ENCODE measurements around the gene ZC3H7B.

Gene ZC3H7B

DNA sequence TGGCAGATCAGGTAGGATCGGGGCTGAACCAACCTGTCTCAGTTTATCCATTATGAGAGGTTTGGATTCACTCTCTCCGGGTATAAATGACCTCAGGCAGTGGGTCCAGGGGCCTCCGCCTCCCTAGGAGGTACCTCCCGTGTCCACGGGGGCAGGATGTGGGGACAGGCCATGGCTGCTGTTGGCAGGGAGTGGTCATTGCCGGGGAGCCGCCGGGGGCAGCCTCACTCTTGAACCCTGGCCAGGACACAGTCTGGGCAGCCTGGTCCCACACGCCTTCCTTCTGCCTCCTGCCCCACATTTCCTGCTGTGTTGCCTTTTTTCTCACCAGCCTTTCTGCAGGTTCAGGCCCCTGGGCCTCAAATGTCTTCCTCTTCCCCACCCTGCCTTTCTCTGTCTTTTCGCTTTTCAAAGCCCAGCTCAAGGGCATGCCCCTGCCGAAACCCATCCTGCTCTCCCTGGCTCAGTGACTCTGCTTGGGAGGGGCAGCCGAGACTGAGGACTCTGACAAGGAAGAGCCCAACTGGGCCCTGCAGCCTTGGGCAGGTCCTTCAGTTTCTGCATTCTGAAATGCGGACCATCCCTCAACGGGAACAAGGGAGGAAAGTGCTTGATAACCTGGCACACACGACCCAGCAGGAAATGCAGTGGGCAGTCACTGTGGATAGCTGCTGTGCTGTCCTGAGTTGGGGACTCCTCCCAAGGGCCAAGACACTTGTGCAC lies 31.1 kb downstream of the ZC3H7B start:
- no peak for DNase-seq (ENCODE audit: low spot score)

DNA sequence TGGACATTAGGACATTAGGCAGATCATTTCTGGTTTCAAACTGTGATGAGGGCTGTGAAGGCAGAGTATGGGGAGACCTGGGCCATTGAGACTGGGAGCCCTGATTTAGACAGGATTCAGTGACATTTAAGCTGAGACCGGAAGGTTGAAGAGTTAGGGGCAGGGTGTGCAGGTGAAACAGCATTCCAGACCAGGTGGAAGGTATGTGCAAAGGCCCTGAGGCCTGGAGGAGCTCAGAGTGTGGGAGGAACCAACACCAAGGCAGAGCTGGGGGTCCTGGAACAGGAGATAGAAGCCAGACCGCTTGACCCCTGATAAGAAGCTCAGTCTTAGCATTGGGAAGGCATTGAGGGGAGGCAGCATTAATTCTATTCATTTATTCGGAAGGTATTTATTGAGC lies 32.5 kb downstream of the ZC3H7B start:
- no peak for DNase-seq (ENCODE audit: low spot score)

DNA sequence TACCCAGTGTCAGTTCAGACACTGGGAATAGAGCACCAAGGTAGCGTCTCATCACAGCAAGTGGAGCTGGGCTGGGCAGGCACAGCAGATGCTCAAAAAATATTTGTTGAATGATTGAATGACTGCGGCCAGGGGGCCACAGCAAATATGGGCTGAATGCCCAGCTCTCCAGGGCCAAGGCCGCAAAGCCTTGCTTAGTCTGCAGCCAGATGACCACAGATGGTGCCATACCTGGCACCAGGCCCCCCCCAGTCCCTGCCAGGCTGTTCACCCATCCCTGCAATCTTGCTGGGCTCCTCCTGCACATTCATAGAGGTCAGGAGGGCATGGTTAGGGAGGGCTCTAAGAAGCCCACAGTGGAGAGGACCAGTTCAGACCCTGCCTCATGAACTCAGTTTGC lies 32.9 kb downstream of the ZC3H7B start:
- no peak for DNase-seq (ENCODE audit: low spot score)

DNA sequence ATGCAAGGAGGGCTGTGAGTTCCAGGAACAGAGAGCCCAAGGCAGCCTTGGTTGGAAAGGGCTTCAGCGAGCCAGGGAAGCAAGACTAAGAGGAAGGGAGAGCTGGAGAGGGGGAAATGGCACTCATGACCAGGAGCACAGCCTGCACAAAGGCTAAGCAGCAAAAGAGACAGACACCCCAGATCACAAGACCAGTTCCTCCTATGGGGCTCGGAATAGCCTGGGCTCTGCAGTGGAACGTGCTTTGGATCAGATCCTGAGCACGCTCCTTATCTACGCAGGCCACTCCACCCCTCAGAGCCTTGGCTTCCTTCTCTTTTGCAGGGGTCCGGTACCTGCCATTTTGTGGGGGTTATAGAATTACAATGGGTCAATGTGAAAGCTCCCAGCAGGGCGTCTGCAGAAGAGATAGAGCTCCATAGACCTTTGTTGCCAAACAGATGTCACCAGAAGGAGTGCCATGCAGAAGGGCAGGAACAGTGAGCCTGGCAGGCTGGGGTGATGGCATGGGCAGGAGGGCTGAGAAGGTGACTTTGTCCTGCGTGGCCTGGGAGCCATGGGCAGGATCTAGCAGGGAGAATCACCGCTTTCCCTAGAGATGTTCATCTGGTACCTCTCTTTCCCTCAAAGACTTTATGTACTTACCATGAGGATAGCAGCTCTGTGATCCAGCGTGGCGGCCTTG lies 33.8 kb downstream of the ZC3H7B start:
- no peak for DNase-seq (ENCODE audit: low spot score)

DNA sequence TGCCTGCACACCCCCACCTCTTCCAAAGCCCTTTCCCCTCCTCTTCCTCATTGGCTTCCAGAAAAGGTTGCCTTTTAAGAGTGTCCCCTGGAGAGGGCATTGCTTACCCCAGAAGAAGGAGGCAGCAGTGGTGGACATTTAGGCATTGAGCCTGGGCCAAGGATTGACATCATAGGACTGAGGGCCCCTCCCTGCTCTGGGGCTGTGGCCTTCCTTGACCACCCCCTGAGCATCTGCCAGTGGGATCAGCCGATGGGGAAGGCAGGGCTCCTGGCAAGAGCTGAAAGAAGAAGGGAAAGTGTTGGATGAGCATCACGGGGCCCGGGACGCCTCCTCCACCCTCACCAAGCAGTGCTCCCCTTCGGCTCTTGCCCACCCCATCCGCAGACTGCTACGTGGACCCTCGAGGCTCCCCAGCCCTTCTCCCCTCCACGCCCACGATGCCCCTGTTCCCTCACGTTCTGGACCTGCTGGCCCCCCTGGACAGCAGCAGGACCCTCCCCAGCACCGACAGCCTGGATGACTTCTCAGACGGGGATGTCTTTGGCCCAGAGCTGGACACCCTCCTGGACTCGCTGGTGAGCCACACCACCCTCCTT lies 37.4 kb downstream of the ZC3H7B start:
- DNase-seq (ENCODE audit: low spot score) = no peak

DNA sequence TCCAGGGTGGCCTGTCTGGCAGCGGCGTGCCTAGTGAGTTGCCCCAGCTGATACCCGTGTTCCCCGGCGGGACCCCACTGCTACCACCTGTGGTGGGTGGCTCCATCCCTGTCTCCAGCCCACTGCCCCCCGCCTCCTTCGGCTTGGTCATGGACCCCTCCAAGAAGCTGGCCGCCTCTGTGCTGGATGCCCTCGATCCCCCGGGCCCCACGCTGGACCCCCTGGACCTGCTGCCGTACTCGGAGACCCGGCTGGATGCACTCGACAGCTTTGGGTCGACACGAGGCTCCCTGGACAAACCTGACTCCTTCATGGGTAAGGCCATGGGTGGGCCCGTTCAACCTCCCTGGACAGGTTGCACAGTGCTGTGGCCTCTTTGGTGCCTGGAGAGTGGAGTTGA lies 38.5 kb downstream of the ZC3H7B start:
- no peak for DNase-seq (ENCODE audit: low spot score)

DNA sequence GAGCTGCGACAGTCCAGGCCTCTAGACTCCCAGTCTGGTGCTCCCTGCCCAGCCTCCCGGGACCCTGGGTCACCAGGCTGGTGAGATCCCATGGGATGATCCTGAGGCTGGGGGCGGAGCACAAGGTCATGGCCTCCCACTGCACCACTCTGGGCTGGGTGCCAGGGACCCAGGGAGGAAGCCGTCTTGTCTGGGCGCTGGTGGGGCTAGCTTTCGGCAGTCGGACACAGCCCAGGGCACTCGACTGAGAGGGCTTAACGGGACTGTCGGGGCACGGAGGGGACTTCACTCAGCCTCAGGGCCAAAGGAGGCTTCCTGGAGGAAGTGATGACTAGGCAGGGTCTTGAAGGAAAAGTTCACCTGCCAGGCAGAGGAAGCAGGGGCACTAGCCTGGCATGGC lies 39.0 kb downstream of the ZC3H7B start:
- DNase-seq (ENCODE audit: low spot score) = no peak

DNA sequence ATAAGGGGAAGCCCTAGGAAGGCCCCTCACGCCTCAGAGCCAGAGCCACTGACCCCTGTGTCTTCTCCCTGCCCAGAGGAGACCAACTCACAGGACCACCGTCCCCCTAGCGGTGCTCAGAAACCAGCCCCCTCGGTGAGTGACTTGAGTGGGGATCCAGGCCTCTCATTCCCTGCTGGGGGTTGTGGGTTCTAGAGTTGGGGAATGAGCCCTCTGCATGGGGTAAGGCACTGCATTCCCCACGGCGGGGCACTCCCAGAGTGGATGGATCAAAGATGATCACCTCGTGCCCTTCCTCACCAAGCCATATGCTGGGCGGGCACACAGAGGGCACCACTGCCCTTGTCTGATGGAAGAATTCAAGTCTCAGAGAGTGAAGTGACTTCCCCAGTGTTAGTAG lies 39.7 kb downstream of the ZC3H7B start:
- no peak for DNase-seq (ENCODE audit: low spot score)

DNA sequence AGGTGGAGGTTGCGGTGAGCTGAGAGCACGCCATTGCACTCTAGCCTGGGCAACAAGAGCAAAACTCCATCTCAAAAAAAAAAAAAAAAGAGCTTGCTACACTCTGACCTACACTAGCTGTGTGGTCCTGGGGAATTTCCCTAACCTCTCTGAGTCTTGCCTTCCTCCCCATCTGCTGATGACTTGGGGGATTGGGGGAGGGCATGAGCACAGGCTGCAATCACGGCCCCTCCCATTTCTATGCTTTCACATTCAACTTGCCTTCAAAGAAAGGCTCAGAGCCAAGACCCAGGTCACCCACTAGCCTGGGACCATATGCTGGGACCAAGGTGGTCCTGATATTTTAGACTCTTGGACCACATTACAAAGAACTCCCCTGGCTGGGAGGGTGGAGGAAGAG lies 40.7 kb downstream of the ZC3H7B start:
- DNase-seq (ENCODE audit: low spot score) = no peak

DNA sequence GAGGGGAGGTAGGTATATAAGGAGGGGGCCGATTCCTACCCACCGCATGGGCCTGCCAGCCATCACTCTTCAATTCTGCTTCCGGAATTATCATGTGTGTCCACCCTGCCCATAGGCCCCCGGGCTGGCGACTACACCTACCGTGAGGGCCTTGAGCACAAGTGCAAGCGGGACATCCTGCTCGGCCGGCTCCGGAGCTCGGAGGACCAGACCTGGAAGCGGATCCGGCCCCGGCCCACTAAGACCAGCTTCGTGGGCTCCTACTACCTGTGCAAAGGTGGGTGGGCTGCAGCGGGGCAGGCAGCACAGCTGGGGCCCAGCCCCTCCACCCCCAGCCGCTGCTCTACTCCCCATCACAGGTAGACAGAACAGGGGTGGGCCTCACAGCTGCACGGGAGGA lies 42.0 kb downstream of the ZC3H7B start:
- DNase-seq (ENCODE audit: low spot score) = no peak

DNA sequence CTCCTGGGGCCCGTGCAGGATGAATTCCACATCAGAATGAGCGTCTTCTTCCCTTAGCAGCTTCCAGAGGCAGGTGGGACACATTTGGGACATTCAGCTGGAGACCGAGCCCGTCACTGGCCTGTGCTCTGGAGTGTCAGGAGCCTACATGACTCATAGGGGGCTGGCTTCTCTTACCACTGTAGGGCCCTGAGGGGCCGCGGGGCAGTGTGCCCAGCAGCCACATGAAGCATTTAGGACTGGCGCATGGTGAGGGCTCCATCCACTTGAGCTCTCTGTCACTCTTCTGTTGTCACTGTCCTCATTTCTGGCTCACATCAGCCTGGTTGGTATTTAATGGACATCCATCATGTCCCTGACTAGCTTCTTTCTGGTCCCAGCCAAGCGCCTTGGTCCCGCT lies 42.4 kb downstream of the ZC3H7B start:
- DNase-seq (ENCODE audit: low spot score) = no peak

DNA sequence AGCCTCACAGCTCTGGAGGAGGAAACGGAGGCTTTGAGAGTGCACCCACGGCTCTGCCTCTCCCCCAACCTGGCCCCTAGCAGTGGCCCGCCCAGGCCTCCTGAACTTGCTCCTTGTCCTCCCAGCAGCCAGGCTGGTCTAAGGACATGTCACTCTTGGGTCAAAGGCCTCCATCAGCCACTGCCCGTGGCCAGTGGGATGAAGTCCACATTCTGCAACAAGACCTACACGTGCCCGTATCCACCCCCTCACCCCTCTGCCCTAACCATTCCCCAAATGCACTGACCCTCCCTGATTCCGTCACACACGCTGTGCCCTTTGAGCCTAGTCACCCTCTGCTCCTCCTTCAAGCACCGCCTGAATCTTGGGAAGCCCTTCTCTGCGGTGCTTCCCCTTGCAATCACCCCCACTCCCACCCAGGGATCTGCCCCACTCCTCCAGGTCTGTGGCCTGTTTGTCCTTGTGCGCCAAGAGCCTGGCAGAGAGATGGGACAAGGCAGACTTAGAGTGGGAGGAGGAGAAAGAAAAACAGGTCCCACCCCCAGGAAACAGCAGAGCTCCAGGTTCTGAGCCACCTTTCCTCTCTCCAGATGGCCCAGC lies 43.0 kb downstream of the ZC3H7B start:
- no peak for DNase-seq (ENCODE audit: low spot score)

DNA sequence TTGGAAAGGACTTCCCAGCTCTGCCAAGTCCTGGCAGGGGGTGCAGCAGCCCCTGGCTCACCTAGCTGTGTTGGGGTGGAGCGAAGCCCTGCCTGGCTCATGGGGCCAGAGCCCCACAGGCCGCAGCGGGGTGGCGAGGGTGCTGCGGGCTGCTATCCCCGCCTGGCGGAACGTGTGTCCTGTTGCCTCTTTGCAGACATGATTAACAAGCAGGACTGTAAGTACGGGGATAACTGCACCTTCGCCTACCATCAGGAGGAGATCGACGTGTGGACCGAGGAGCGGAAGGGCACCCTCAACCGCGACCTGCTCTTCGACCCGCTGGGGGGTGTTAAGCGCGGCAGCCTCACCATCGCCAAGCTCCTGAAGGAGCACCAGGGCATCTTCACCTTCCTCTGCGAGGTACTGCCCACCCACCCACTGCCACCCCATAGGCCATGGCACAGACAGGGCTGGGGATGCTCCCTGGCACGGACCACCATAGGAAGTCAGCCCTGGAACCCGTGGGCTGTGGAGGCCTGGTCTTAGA lies 44.5 kb downstream of the ZC3H7B start:
- DNase-seq (ENCODE audit: low spot score) = no peak

DNA sequence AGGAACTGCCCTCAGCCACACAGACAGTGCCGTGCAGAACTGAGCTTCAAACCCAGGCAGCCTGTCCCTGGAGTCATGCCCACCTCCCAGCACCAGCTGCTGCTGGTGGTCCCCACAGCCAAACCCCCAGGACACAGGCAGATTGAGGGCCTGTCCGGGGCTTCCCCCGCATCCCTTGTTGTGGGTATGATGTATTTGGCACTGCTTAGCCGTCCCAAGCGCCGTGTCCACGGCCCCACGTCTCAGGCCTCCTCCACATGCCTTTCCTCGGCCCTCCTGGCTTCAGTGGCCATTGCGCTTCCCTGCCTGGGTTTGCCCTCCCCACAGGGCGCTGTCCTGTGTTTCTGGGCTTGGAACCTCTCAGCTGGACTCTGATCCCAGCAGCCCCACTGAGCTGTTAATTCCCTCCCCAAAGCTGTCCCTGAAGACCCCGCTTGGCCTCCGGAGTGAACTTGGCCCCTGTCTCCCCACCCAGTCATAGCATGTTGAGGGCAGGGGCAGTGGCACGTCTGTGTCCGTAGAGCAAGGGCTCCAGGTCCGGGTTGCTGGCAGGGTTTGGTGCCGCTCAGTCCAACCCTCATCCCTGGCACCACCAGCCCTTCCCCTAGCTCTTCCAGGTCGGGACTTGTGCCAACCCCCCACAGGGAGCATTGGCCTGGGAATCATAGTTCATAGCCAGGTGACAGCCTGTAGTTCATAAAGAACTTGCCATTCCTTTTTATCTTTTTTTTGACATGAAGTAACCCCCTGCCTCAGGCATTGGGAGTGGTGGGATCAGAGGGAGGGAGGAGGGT lies 45.9 kb downstream of the ZC3H7B start:
- no peak for DNase-seq (ENCODE audit: low spot score)

DNA sequence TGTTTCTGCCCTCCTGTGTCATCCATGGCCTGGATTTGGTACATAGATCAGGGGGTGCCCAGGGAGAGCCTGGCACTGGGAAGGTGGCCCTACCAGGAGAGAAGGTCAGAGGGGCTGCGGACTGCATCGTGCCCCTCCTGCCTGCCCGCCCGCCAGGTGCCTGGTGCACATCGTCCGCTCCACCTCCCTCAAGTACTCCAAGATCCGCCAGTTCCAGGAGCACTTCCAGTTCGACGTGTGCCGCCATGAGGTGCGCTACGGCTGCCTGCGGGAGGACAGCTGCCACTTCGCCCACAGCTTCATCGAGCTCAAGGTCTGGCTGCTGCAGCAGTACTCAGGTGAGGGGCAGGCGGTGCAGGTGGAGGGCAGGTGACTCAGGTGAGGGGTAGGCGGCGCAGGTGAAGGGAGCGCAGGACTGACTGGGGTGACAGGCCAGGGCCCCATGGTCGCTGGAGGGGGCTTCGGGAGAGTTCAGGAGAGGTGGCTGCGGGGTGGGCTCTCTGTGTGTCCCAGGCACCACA lies 47.7 kb downstream of the ZC3H7B start:
- DNase-seq (ENCODE audit: low spot score) = no peak

DNA sequence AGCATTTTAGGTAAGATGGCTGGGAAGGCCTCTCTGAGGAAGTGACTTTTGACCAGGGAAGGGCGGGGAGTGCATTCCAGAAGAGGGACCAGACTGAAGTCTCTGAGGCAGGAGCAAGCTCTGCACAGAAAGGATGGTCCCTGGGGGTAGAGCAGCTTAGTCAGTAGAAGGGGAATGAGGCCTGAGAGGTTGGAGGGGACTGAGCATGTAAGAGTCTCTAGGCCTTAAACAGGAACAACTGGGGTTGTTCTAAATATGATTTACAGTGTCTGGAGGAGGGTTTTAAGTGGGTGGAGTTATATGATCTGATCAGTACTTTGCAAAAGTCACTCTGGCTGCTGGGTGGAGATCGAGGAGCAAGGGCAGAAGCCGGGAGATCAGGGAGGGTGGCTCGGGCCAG lies 48.8 kb downstream of the ZC3H7B start:
- no peak for DNase-seq (ENCODE audit: low spot score)

DNA sequence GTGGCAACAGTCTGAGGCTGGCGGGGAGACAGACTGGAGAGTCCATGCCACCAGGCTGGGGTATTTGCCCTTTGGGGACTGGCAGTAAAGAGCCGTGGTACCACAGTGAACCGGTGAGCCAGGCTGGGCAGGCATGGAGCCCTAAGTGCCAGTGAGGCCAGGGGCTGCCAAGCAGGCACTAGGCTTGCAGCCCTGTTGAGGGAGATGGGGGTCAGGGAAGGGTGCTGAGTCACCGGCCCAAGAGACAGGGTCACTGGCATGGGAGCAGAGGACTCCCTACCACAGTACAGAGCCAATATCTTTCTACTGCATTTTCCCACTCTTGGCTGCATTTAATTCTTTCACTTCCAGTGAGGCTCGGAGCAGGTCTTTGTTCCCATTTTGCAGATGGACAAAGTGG lies 49.7 kb downstream of the ZC3H7B start:
- DNase-seq (ENCODE audit: low spot score) = no peak

DNA sequence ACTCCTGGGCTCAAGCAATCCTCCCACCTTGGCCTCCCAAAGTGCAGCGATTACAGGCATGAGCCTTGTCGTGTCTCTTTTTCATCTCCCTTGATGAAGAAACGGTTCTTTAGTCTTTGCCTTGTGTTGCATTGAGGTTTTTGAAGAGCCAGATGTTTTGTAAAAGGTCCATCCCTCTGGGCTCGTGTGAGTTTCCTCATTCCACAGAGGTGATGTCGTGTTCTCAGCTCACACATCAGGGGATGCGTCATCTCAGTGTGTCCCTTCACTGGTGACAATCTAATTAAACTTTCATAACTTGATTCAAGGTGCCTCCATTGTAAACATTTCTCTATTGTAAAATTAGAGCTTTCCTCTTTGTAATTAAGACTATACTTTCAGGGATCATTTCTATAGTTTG lies 50.7 kb downstream of the ZC3H7B start:
- DNase-seq (ENCODE audit: low spot score) = no peak

DNA sequence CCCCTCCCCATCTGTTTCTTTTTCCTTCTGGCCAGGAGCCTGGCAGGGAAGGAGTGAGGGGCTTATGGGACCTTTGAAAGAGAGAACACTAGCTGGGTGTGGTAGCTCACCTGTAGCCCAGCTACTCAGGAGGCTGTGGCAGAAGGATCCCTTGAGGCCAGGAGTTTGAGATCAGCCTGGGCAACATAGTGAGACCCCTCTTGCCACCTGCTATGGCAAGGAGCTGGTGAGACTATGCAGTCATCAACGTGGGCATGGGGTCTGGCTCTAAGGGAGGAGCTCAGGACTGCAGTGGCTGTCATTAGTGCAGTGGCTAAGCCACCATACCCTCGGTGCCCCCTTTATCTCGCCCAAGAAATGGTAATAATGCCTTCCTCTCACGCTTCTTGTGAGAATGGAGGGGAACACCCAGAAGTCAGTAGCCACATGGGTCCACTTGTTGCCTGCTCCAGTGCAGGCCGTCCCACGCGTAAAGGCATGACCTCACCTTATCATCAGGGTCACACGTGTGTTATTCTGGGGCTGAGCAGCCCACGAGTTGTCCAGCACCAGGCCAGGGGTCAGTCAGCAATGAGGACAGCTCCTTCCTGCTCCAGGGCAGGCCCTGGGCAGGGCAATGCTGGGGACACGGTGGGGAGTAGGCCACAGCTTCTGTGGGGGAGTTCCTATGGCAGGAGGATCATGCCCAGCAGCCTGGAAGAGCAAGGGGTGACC lies 52.7 kb downstream of the ZC3H7B start:
- DNase-seq (ENCODE audit: low spot score) = no peak

DNA sequence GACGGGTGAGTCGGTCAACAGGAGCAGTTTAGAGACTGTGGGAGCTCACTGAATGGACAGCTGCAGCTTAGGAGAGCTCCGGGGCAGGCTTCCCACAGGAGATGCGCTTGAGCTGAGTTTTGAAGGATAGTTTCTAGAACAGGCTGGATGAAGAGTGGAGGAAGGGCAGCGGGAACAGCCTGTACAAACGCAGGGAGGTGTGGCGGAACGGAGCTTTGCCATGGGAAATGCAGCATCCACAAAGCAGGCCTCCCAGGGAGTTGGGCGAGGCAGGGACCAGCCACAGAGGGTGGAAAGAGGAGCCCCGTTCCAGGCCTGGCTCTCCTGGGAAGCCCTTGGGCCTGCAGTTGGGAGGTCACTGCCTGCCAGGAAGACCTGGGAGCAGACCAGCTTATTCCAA lies 53.7 kb downstream of the ZC3H7B start:
- DNase-seq (ENCODE audit: low spot score) = no peak

DNA sequence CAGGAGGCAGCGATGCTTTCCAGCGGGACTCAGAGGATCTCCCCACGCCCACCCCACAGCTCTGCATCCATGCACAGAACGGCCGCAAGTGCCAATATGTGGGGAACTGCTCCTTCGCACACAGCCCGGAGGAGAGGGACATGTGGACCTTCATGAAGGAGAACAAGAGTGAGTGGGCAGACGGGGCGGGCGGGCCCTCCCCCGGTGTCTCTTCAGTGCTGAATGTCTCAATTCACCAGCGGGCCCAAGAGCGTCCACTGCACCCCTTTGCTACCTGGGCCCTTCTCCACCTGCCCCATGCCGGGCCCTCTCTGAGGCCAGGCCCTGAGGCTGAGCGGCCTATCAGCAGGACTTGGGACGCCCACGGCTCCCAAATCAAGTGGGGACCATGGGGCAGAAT lies 54.6 kb downstream of the ZC3H7B start:
- no peak for DNase-seq (ENCODE audit: low spot score)

Measured in Ammon's horn (tissue), 1 donor.